MM.1S (cell line): Measurements from ENCODE around the gene OVOL2.
A peak's percentile ranks its signal among the peaks of the same experiment; 100 is the strongest.
"Not testable (repeated sequence)": the region's sequence is repeated elsewhere in the genome, so short reads cannot be mapped to it uniquely, and the experiment has no call there.

ENCODE experiments used
- DNase-seq: peaks from one replicate; pipeline ENCODE4 v3.0.0-alpha.2; 2015
- H2AFZ ChIP-seq: fragments of 300-600 bp; sonication (generic); 2 replicates; pipeline ENCODE4 v1.6.0; 2016; ENCODE audit warnings: antibody characterized with exemption, low read length
- H3F3A ChIP-seq: fragments of 300-600 bp; sonication (generic); 2 replicates; pipeline ENCODE4 v1.6.1; 2016; ENCODE audit warnings: mild to moderate bottlenecking, antibody characterized with exemption, low read length, moderate library complexity, mixed read lengths; ENCODE audit not compliant: insufficient read depth
- H3K27ac ChIP-seq: fragments of 300-600 bp; sonication (generic); 2 replicates; pipeline ENCODE4 v1.5.1; 2016; ENCODE audit warnings: mild to moderate bottlenecking, low read length
- H3K27me3 ChIP-seq: fragments of 300-600 bp; sonication (generic); replicated peaks from 2 replicates; pipeline ENCODE4 v1.6.0; 2016; ENCODE audit warnings: low read length; ENCODE audit not compliant: insufficient read depth
- H3K36me3 ChIP-seq: fragments of 300-600 bp; sonication (generic); replicated peaks from 2 replicates; pipeline ENCODE4 v1.6.1; 2016; ENCODE audit warnings: mild to moderate bottlenecking, low read length, mixed read lengths; ENCODE audit not compliant: insufficient read depth
- H3K4me1 ChIP-seq: fragments of 300-600 bp; sonication (generic); 2 replicates; pipeline ENCODE4 v1.6.1; 2016; ENCODE audit warnings: low read length, mixed read lengths
- H3K4me2 ChIP-seq: fragments of 300-600 bp; sonication (generic); 2 replicates; pipeline ENCODE4 v1.6.0; 2016; ENCODE audit warnings: low read depth, low read length
- H3K4me3 ChIP-seq: fragments of 300-600 bp; sonication (generic); 2 replicates; pipeline ENCODE4 v1.5.1; 2016; ENCODE audit warnings: low read length, mixed read lengths
- H3K79me2 ChIP-seq: fragments of 300-600 bp; sonication (generic); 2 replicates; pipeline ENCODE4 v1.6.1; 2016; ENCODE audit warnings: mixed run types, low read length, mixed read lengths
- H3K9ac ChIP-seq: fragments of 300-600 bp; sonication (generic); 2 replicates; pipeline ENCODE4 v1.6.1; 2016; ENCODE audit warnings: low read length, mixed read lengths
- H3K9me2 ChIP-seq: fragments of 300-600 bp; sonication (generic); replicated peaks from 2 replicates; pipeline ENCODE4 v1.6.1; 2016; ENCODE audit warnings: mild to moderate bottlenecking, low read length, mixed read lengths; ENCODE audit not compliant: insufficient read depth
- H3K9me3 ChIP-seq: fragments of 300-600 bp; sonication (generic); replicated peaks from 2 replicates; pipeline ENCODE4 v1.6.1; 2016; ENCODE audit warnings: mild to moderate bottlenecking, low read length, mixed read lengths; ENCODE audit not compliant: insufficient read depth
- H4K20me1 ChIP-seq: fragments of 300-600 bp; sonication (generic); 2 replicates; pipeline ENCODE4 v1.6.1; 2016; ENCODE audit warnings: mild to moderate bottlenecking, low read length, moderate library complexity, mixed read lengths; ENCODE audit not compliant: insufficient read depth
- CTCF ChIP-seq: fragments of 300-600 bp; sonication (generic); IDR thresholded peaks from 2 replicates; pipeline ENCODE4 v1.5.1; 2016; ENCODE audit warnings: antibody characterized with exemption, low read length, mixed read lengths
- EZH2 ChIP-seq: fragments of 300-600 bp; sonication (generic); optimal IDR thresholded peaks from 2 replicates; pipeline ENCODE3; 2017; ENCODE audit warnings: low read depth, mild to moderate bottlenecking, antibody characterized with exemption, low read length, mixed read lengths
- EZH2phosphoT487 ChIP-seq: fragments of 300-600 bp; sonication (generic); IDR thresholded peaks from 2 replicates; pipeline ENCODE4 v1.6.1; 2018; ENCODE audit warnings: antibody characterized with exemption, low read length

Gene OVOL2

GRCh38 chr20:18057101-18057993 is at the start of gene OVOL2:
TSS of gene OVOL2 (minus strand) at chr20:18057916. CDS start at chr20:18057634, 282 bp downstream.
- TF ChIP-seq EZH2 (no peak), EZH2phosphoT487 (no peak), CTCF (no peak)
- H3K79me2 ChIP-seq, result peaks cover 24% of the 10 kb centered on the region
- H3K4me1 ChIP-seq, result peaks cover 13% of the 10 kb centered on the region
- peak within 1 kb of the TSS; percentile 74 for H3K9ac ChIP-seq
- H3K27me3 ChIP-seq, result peaks cover 8% of the 10 kb centered on the region
- peak within 1 kb of the TSS; percentile 86 for H3K4me3 ChIP-seq
- H2AFZ ChIP-seq, result peak within 1 kb of the TSS; percentile 99
- no peaks in the 10 kb centered on the region for H3K9me3 ChIP-seq
- H3K27ac ChIP-seq, result peak within 1 kb of the TSS; percentile 67; the same call in 1 of the 2 replicates
- no peaks in the 10 kb centered on the region for H3K36me3 ChIP-seq
- DNase-seq, result peak; percentile 48
- H4K20me1 ChIP-seq, result no peaks in the 10 kb centered on the region
- peak within 1 kb of the TSS; percentile 93 for H3K4me2 ChIP-seq
- no peaks in the 10 kb centered on the region for H3K9me2 ChIP-seq
- H3F3A ChIP-seq, result peaks cover 14% of the 10 kb centered on the region

- TF ChIP-seq CTCF (no peak), EZH2phosphoT487 (no peak), EZH2 (no peak)
- Histone ChIP-seq H2AFZ (no peak overlapping the region), H3K79me2 (no peaks in the 10 kb centered on the region), H4K20me1 (no peaks in the 10 kb centered on the region), H3K9ac (no peak overlapping the region), H3F3A (no peaks in the 10 kb centered on the region), H3K27ac (no peak overlapping the region), H3K9me3 (no peaks in the 10 kb centered on the region), H3K4me3 (no peak overlapping the region), H3K36me3 (no peaks in the 10 kb centered on the region), H3K4me2 (no peak overlapping the region), H3K27me3 (no peaks in the 10 kb centered on the region), H3K4me1 (no peaks in the 10 kb centered on the region), H3K9me2 (no peaks in the 10 kb centered on the region)
- DNase-seq, result no peak
Observed at GRCh38 chr20:18103497-18103896, 45.8 kb upstream of the OVOL2 start.

GRCh38 chr20:18101125-18101810 is 43.6 kb upstream of the OVOL2 start:
- H3K9me3 ChIP-seq, result no peaks in the 10 kb centered on the region
- H3K36me3 ChIP-seq, result no peaks in the 10 kb centered on the region
- H3K9me2 ChIP-seq, result no peaks in the 10 kb centered on the region
- H3K4me1 ChIP-seq, result no peaks in the 10 kb centered on the region
- no peaks in the 10 kb centered on the region for H4K20me1 ChIP-seq
- H3K4me3 ChIP-seq, result no peak overlapping the region
- no peak for DNase-seq
- H3K27ac ChIP-seq, result no peak overlapping the region
- no peak overlapping the region for H3K4me2 ChIP-seq
- no peaks in the 10 kb centered on the region for H3K27me3 ChIP-seq
- H3K79me2 ChIP-seq, result no peaks in the 10 kb centered on the region
- H3K9ac ChIP-seq, result no peak overlapping the region
- no peak overlapping the region for H2AFZ ChIP-seq
- TF ChIP-seq EZH2 (no peak), CTCF (no peak), EZH2phosphoT487 (no peak)
- no peaks in the 10 kb centered on the region for H3F3A ChIP-seq

GRCh38 chr20:18100569-18100968 is 42.9 kb upstream of the OVOL2 start:
- H3K9ac ChIP-seq, H3K36me3 ChIP-seq, H3K79me2 ChIP-seq, H4K20me1 ChIP-seq, H3K4me1 ChIP-seq, H3K9me3 ChIP-seq, H3F3A ChIP-seq, H3K9me2 ChIP-seq, H3K27ac ChIP-seq, H2AFZ ChIP-seq, H3K27me3 ChIP-seq, H3K4me3 ChIP-seq, DNase-seq, H3K4me2 ChIP-seq: not testable (repeated sequence)
